GM10266 (cell line): ENCODE results near the gene DGLUCY.
"Not testable (repeated sequence)": the region's sequence is repeated elsewhere in the genome, so short reads cannot be mapped to it uniquely, and the experiment has no call there.

Experiments
- DNase-seq: peaks from one replicate; pipeline ENCODE4 v3.0.0; 2012; ENCODE audit errors: extremely low spot score
- CTCF ChIP-seq: IDR thresholded peaks from 2 replicates; pipeline ENCODE4 v1.5.1; 2012; ENCODE audit warnings: mild to moderate bottlenecking, low read depth; ENCODE audit not compliant: control insufficient read depth, insufficient read depth; ENCODE audit errors: missing control alignments

The DGLUCY gene

GRCh38 chr14:91197631-91198030, 83.8 kb downstream of the DGLUCY start:
- DNase-seq, result no peak
- no peak for TF ChIP-seq CTCF

- not testable (repeated sequence) for DNase-seq
These were observed 86.9 kb downstream of the DGLUCY start for GRCh38 chr14:91200802-91201201.

DNA sequence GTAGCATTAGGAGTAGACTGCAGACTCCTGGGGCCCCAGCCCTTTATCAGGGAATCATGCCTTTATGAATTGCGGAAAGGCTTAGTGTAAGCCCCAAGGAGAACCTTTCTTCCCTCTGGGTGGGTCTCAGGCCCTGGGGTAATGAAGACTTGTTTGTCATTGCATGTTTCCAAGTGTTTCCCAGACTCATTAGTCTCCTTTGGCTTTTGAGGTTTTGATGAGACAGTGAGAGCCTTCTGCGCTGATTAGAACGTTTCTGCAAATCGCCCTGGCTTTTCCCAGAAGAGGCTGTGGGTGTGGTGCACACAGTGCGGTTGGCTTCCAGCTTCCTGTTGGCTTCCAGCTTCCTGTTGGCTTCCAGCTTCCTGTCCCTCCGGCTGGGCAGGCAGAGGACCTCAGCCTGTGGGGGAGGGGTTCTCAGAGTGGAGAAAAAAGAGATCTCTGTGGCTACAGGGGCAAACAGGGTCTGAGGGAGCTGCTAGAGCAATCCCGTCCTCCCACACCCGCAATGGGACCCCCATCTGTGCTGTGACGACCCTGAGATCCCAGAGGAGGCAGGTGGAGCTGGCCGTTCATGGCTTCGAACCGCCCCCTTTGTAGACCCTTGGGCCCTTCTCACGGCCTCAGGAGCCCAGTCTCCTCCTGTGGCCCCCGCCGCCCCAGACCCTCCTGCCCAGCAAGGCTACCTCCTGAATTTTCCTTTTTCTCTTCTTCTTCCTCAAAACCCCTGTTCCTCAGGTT, 88.5 kb downstream of the DGLUCY start:
- DNase-seq, result no peak
- TF ChIP-seq CTCF, result no peak

- DNase-seq, result no peak
- TF ChIP-seq CTCF, result no peak
These were observed 90.8 kb downstream of the DGLUCY start for GRCh38 chr14:91204657-91205056.

DNA sequence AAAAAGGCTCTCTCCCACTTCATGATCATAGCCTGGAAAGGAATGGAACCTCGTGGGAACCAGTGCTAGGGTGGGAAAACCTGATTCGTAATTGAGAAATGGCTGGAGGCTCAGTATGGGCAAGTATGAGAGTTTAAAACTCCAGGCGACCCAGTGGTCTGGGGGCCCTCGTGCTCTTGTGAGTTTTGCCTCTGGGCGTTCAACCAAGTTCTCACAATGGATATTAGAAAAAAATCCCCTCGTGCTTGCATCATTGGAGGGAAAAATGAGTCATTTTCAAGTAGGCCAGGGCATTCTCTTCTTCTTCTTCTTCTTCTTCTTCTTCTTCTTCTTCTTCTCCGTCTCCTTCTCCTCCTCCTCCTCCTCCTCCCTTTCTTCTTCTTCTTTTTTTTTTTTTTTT, 91.6 kb downstream of the DGLUCY start:
- DNase-seq, result no peak
- no peak for TF ChIP-seq CTCF

DNA sequence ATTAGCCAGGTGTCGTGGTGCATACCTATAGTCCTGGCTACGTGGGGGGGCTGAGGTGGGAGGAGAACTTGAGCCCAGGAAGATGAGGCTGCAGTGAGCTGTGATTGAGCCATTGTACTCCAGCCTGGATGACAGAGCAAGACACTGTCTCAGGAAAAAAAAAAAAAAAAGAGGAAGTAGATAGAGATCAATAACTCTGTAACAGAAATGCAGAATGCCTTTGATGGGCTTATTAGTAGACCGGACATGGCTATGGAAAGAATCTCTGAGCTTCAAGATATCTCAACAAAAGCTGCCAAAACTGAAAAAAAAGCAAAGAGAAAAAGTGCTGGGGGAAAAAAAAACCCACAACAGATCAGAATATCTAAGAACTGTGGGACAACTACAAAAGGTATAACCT, 93.1 kb downstream of the DGLUCY start:
- DNase-seq, result no peak
- no peak for TF ChIP-seq CTCF

DNA sequence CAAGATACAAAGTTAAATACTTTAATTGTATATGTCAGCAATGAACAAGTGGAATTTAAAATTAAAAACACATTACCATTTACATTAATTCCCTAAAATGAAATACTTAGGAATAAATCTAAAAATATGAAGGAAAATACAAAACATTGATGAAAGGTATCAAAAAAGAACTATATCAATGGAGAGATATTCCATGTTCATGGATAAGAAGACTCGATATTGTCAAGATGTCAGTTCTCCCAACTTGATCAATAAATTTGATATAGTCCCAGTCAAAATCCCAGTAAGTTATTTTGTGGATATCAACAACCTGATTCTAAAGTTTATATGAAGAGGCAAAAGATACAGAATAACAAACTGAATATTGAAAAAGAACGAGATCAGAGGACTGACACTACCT, 97.1 kb downstream of the DGLUCY start:
- TF ChIP-seq CTCF, result no peak

DNA sequence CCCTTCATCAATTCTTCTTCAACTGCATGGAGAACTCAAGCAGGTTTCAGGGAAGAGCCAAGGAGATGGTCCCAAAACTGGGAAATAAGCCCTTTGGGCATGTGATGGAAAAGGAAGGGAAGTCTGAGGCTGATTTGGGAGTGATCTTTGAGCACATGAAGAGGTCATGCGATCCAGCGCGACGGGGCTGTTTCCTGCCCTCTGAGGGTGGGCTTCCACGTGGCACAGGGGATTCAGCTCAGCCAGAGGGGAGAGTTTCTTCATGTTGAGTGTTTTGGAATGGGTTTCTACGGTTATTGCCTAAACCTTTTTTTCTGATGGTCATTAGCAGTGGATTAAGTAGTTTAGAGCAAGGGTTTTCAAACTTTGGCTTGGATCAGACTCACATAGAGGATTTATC, 100.4 kb downstream of the DGLUCY start:
- TF ChIP-seq CTCF, result no peak
- DNase-seq, result no peak

More for the DNA sequence above, 97.1 kb downstream of the DGLUCY start:
- DNase-seq, result no peak
